ENCODE results near the gene RCAN2. TPM values are rescaled to one million over a fixed set of nuclear protein-coding genes. Genes with fewer than 3 reads are reported as not detected.

Gene RCAN2
- total RNA-seq, 4 donors from 2014 or later = 4.7 to 23.1 (median 6.6) TPM

GRCh38 chr6:46400898-46401297, 90.4 kb downstream of the RCAN2 start:
- Histone ChIP-seq H3K4me1 (no peaks in the 10 kb centered on the region), H3K4me3 (no peak overlapping the region), H3K9me3 (no peaks in the 10 kb centered on the region), H3K27me3 (no peaks in the 10 kb centered on the region), H3K36me3 (no peaks in the 10 kb centered on the region), H3K27ac (no peak overlapping the region)
- no peak for TF ChIP-seq POLR2A (IDR thresholded peaks at IDR 0.05)
- TF ChIP-seq, protein P1, sequence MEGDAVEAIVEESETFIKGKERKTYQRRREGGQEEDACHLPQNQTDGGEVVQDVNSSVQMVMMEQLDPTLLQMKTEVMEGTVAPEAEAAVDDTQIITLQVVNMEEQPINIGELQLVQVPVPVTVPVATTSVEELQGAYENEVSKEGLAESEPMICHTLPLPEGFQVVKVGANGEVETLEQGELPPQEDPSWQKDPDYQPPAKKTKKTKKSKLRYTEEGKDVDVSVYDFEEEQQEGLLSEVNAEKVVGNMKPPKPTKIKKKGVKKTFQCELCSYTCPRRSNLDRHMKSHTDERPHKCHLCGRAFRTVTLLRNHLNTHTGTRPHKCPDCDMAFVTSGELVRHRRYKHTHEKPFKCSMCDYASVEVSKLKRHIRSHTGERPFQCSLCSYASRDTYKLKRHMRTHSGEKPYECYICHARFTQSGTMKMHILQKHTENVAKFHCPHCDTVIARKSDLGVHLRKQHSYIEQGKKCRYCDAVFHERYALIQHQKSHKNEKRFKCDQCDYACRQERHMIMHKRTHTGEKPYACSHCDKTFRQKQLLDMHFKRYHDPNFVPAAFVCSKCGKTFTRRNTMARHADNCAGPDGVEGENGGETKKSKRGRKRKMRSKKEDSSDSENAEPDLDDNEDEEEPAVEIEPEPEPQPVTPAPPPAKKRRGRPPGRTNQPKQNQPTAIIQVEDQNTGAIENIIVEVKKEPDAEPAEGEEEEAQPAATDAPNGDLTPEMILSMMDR (IDR thresholded peaks at IDR 0.05) = no peak
- DNase-seq = no peak

DNA sequence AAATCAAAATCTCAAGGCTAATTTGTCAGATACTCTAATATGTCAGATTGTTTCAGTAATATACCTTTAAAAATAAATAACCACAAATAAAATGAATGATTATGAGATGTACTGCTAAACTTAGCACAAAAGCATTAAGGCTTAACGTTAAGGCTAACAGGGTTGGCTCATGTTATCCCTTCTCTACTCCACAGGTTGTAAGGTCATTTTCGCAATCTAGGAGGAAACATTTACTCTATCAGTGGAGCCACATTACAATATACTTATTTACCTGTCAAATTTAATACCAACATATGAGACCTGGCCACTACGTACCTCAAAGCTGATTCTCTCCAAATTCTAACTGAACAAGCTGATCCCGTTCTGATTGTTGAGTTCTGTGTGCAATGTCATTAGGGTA, 95.7 kb downstream of the RCAN2 start:
- Histone ChIP-seq H3K36me3 (no peaks in the 10 kb centered on the region), H3K27ac (no peak overlapping the region), H3K27me3 (no peaks in the 10 kb centered on the region), H3K4me1 (no peaks in the 10 kb centered on the region), H3K4me3 (no peak overlapping the region), H3K9me3 (no peaks in the 10 kb centered on the region)
- DNase-seq = no peak
- TF ChIP-seq, protein P1 (IDR thresholded peaks at IDR 0.05) = no peak
- no peak for TF ChIP-seq POLR2A (IDR thresholded peaks at IDR 0.05)

DNA sequence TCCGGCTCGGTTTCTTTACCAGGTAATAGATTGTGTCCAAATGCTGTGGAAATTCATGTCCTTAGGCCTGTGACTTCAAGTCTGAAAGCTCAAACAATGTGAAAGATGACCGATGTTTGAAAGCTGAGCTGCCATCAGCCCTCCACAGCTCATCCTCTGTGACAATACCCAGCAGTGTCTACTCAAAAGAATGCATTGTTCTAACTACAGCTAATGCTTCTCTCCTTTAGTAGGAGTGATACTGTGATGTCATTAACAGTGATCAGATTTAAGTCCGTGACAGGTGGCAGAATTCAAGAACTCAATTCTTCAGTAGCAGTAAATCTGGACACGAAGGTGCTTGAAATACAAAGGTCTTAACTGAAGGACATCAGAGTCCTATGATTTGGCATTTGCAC, 97.3 kb downstream of the RCAN2 start:
- Histone ChIP-seq H3K27ac (no peak overlapping the region), H3K4me1 (no peaks in the 10 kb centered on the region), H3K4me3 (no peak overlapping the region), H3K9me3 (no peaks in the 10 kb centered on the region), H3K27me3 (no peaks in the 10 kb centered on the region), H3K36me3 (no peaks in the 10 kb centered on the region)
- TF ChIP-seq, protein P1 (IDR thresholded peaks at IDR 0.05) = no peak
- TF ChIP-seq POLR2A (IDR thresholded peaks at IDR 0.05) = no peak
- DNase-seq = no peak

- no peaks in the 10 kb centered on the region for H3K4me1 ChIP-seq
- no peaks in the 10 kb centered on the region for H3K27me3 ChIP-seq
- no peak for DNase-seq
- no peak for TF ChIP-seq POLR2A (IDR thresholded peaks at IDR 0.05)
- TF ChIP-seq, protein P1 (IDR thresholded peaks at IDR 0.05) = no peak
- H3K9me3 ChIP-seq = no peaks in the 10 kb centered on the region
- no peak overlapping the region for H3K27ac ChIP-seq
- H3K4me3 ChIP-seq = no peak overlapping the region
- no peaks in the 10 kb centered on the region for H3K36me3 ChIP-seq
Measured at GRCh38 chr6:46393161-46393939, 97.9 kb downstream of the RCAN2 start.

DNA sequence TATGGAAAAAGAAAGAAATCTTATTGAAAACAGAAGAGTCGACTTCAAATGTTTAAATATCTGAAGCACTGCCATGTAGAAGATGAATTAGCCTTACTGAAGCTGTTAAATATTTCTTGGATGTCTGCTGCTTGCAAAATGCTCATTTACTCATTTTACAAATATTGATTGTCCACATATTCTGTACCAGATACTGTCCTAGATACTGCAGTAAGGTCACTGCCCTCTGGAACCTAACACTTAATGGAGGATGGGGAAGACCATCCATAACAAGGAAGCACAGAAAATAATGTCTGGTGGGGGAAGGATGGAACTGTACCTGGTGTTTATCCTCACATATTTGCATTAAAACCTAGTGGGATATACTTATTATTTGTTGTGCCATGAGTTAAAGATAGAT, 99.0 kb downstream of the RCAN2 start:
- H3K27ac ChIP-seq = no peak overlapping the region
- no peaks in the 10 kb centered on the region for H3K9me3 ChIP-seq
- H3K4me1 ChIP-seq = no peaks in the 10 kb centered on the region
- TF ChIP-seq POLR2A (IDR thresholded peaks at IDR 0.05) = no peak
- TF ChIP-seq, protein P1 (IDR thresholded peaks at IDR 0.05) = no peak
- DNase-seq = no peak
- H3K36me3 ChIP-seq = no peaks in the 10 kb centered on the region
- no peaks in the 10 kb centered on the region for H3K27me3 ChIP-seq
- no peak overlapping the region for H3K4me3 ChIP-seq
